ENCODE results near the gene SPATA31A6.
"Not testable (repeated sequence)": the region's sequence is repeated elsewhere in the genome, so short reads cannot be mapped to it uniquely, and the experiment has no call there.

SPATA31A6 gene

GRCh38 chr9:42183359-42183758 lies at the start of gene SPATA31A6:
Gene SPATA31A6 (plus strand): TSS chr9:42183659. CDS start chr9:42183688, 29 bp downstream.
- not testable (repeated sequence) for DNase-seq

DNA sequence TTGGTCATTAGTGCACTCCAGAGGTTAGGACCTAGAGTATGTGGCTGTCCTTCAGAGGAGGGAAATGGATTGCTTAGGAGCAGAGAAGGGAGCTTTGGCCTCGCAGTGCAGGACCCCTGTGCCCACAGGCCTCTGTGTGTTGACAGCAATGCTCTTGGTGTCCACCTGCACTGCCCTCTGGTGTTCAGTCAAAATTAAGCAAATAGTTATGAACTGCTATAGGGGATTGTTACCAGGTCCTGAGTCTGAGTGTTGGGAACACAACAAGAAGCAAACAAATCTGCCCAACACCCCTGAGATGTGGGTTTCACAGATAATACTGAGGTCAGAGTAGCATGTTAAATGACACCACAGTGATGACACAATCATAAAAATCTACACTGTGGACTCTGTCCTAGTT lies 23.2 kb upstream of the SPATA31A6 start:
- DNase-seq = not testable (repeated sequence)

- DNase-seq = not testable (repeated sequence)
These were observed 36.4 kb downstream of the SPATA31A6 start for GRCh38 chr9:42219861-42220260.

GRCh38 chr9:42223230-42223629 lies 39.8 kb downstream of the SPATA31A6 start:
- not testable (repeated sequence) for DNase-seq

DNA sequence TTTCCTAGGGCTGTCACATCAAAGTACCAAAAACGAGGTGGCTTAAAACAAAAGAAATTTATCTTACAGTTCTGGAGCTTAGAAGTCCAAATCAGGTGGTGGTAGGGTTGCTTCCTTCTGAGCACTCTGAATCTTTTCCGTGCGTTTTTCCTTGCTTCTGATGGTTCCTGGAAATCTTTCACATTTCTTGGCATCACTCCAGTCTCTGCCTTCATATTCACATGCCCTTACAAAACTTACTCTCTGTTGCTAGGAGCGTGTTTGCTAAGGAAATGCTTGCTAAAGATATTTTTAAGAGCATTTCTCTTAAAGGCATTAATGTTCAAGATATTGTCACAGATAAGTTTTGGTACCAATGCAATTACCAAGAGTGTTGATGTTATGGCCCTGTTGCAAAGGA lies 49.6 kb downstream of the SPATA31A6 start:
- DNase-seq = not testable (repeated sequence)

- not testable (repeated sequence) for DNase-seq
These were observed 51.2 kb downstream of the SPATA31A6 start for GRCh38 chr9:42234610-42235009.

DNA sequence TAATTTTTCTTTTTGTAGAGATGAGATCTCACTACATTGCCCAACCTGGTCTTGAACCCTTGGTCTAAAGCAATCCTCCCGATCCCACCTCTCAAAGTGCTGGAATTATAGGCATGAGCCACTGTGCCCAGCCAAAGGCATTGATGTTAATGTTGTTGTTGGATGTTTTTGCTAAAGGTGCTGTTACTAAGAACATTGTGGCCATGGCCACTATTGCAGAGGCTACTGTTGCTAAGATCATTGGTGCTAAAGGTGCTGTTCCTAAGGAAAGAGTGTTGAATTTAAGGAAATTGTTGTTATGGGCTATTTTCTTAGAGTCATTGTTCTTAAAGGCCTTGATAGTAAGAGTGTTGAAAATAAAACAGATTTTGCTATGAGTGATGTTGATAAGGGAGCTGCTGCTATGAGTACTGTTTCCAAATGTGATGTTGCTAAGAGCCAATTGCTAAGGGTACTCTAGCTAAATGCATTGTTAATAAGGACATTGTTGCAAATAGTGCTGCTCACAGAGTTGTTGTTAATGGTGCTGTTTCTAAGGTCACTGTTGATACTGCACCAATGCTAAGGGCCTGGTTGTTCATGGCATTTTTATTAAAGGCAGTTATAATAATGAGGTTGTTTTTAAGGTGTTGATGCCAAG lies 52.0 kb downstream of the SPATA31A6 start:
- DNase-seq = not testable (repeated sequence)

DNA sequence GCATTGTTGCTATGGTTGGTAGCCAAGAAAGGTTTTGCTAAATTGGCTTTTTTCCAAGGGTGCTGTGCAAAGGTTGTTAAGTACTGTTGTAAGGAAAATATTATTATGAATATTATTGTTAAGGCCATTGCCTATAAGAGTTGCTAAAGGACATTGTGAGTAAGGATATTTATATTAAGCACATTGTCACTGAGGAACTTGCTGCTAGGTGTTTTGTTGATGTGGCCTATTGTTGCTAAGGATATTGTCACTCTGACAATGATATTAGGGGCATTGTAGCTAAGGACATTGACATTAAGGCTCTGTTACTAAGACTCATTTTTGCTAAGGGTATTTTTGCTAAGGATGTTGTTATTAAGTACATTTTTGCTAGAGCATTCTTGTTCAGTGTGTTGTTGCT lies 52.6 kb downstream of the SPATA31A6 start:
- not testable (repeated sequence) for DNase-seq

GRCh38 chr9:42237381-42237780 lies 53.9 kb downstream of the SPATA31A6 start:
- not testable (repeated sequence) for DNase-seq

GRCh38 chr9:42238862-42239261 lies 55.4 kb downstream of the SPATA31A6 start:
- not testable (repeated sequence) for DNase-seq
